Panc1 (cell line): Measurements from ENCODE around the gene MINDY4.

ENCODE experiments used
- CTCF ChIP-seq: fragments of 450-650 bp; IDR thresholded peaks from 2 replicates; pipeline ENCODE4 v1.5.1; 2017; ENCODE audit warnings: mild to moderate bottlenecking
- POLR2AphosphoS5 ChIP-seq: IDR thresholded peaks from 2 replicates; pipeline ENCODE4 v1.6.1; 2012; ENCODE audit warnings: mild to moderate bottlenecking, low read depth, low read length, moderate library complexity
- REST ChIP-seq, 2 experiments: IDR thresholded peaks; 2 replicates each; pipeline ENCODE4 v1.6.1; 2011 to 2012; ENCODE audit warnings: low read depth in 2 of 2, control low read depth in 1 of 2, low read length in 1 of 2, mild to moderate bottlenecking in 1 of 2, moderate library complexity in 1 of 2; ENCODE audit not compliant: insufficient read depth in 1 of 2
- SIN3A ChIP-seq: IDR thresholded peaks from 2 replicates; pipeline ENCODE4 v1.6.1; 2012; ENCODE audit warnings: low read depth, mild to moderate bottlenecking, low read length, moderate library complexity, borderline replicate concordance; ENCODE audit not compliant: insufficient read depth
- TCF7L2 ChIP-seq: IDR thresholded peaks from 2 replicates; pipeline ENCODE4 v1.6.1; 2011; ENCODE audit warnings: mild to moderate bottlenecking, low read depth, low read length, inconsistent platforms

GRCh38 chr7:30727061-30727945 is 43.9 kb upstream of the MINDY4 start:
- TF ChIP-seq CTCF (no peak), SIN3A (no peak), REST (IDR thresholded peaks at IDR 0.05; ENCODE audit: insufficient read depth in 1 of 2, low read depth in 2 of 2, low read length in 1 of 2) (no peak), POLR2AphosphoS5 (no peak), TCF7L2 (no peak)
